Measurements from ENCODE around the gene TSPAN9.

Gene TSPAN9

GRCh38 chr12:3205742-3206519 lies 128.8 kb downstream of the TSPAN9 start:
- no peak for TF ChIP-seq GATA2 (IDR thresholded peaks at IDR 0.05; ENCODE audit: low read depth, low read length)
- TF ChIP-seq GATA3 (IDR thresholded peaks at IDR 0.05; ENCODE audit: low read depth, low read length) = no peak

GRCh38 chr12:3206536-3207072 lies 129.4 kb downstream of the TSPAN9 start:
- no peak for TF ChIP-seq GATA3 (IDR thresholded peaks at IDR 0.05; ENCODE audit: low read depth, low read length)
- TF ChIP-seq GATA2 (IDR thresholded peaks at IDR 0.05; ENCODE audit: low read depth, low read length) = no peak

- TF ChIP-seq GATA3 (IDR thresholded peaks at IDR 0.05; ENCODE audit: low read depth, low read length) = no peak
- no peak for TF ChIP-seq GATA2 (IDR thresholded peaks at IDR 0.05; ENCODE audit: low read depth, low read length)
Observed at GRCh38 chr12:3207175-3207574, 130.0 kb downstream of the TSPAN9 start.

GRCh38 chr12:3207858-3208257 lies 130.7 kb downstream of the TSPAN9 start:
- TF ChIP-seq GATA2 (IDR thresholded peaks at IDR 0.05; ENCODE audit: low read depth, low read length) (no peak), GATA3 (IDR thresholded peaks at IDR 0.05; ENCODE audit: low read depth, low read length) (no peak)

GRCh38 chr12:3213188-3213587 lies 136.0 kb downstream of the TSPAN9 start:
- no peak for TF ChIP-seq GATA2 (IDR thresholded peaks at IDR 0.05; ENCODE audit: low read depth, low read length)
- TF ChIP-seq GATA3 (IDR thresholded peaks at IDR 0.05; ENCODE audit: low read depth, low read length) = no peak

GRCh38 chr12:3213768-3214167 lies 136.6 kb downstream of the TSPAN9 start:
- no peak for TF ChIP-seq GATA3 (IDR thresholded peaks at IDR 0.05; ENCODE audit: low read depth, low read length)
- no peak for TF ChIP-seq GATA2 (IDR thresholded peaks at IDR 0.05; ENCODE audit: low read depth, low read length)

- TF ChIP-seq GATA3 (IDR thresholded peaks at IDR 0.05; ENCODE audit: low read depth, low read length) = no peak
Observed at GRCh38 chr12:3214526-3215365, 137.6 kb downstream of the TSPAN9 start.

GRCh38 chr12:3215410-3215975 lies 138.3 kb downstream of the TSPAN9 start:
- no peak for TF ChIP-seq GATA2 (IDR thresholded peaks at IDR 0.05; ENCODE audit: low read depth, low read length)
- no peak for TF ChIP-seq GATA3 (IDR thresholded peaks at IDR 0.05; ENCODE audit: low read depth, low read length)

- TF ChIP-seq GATA2 (IDR thresholded peaks at IDR 0.05; ENCODE audit: low read depth, low read length) (no peak), GATA3 (IDR thresholded peaks at IDR 0.05; ENCODE audit: low read depth, low read length) (no peak)
Observed at GRCh38 chr12:3216097-3216496, 138.9 kb downstream of the TSPAN9 start.

- TF ChIP-seq GATA2 (IDR thresholded peaks at IDR 0.05; ENCODE audit: low read depth, low read length) (no peak), GATA3 (IDR thresholded peaks at IDR 0.05; ENCODE audit: low read depth, low read length) (no peak)
Observed at GRCh38 chr12:3216726-3217682, 139.8 kb downstream of the TSPAN9 start.

- TF ChIP-seq GATA2 (IDR thresholded peaks at IDR 0.05; ENCODE audit: low read depth, low read length) = no peak
- no peak for TF ChIP-seq GATA3 (IDR thresholded peaks at IDR 0.05; ENCODE audit: low read depth, low read length)
Observed at GRCh38 chr12:3217683-3218079, 140.5 kb downstream of the TSPAN9 start.

- no peak for TF ChIP-seq GATA3 (IDR thresholded peaks at IDR 0.05; ENCODE audit: low read depth, low read length)
- TF ChIP-seq GATA2 (IDR thresholded peaks at IDR 0.05; ENCODE audit: low read depth, low read length) = peak; percentile 91
Observed at GRCh38 chr12:3218228-3219171, 141.3 kb downstream of the TSPAN9 start.

Data from SH-SY5Y (cell line).